COLO668 (cell line): ENCODE measurements around the gene BCAS3.
"Not testable (repeated sequence)": the region's sequence is repeated elsewhere in the genome, so short reads cannot be mapped to it uniquely, and the experiment has no call there.

Experiments used
- DNase-seq: peaks from one replicate; lab custom pipeline; 2025; ENCODE audit not compliant: unreplicated experiment; lab: John Stamatoyannopoulos, UW

Gene BCAS3

GRCh38 chr17:60920107-60920506 lies 242.5 kb downstream of the BCAS3 start:
- no peak for DNase-seq

GRCh38 chr17:60923000-60923399 lies 245.3 kb downstream of the BCAS3 start:
- no peak for DNase-seq

GRCh38 chr17:60926466-60927183 lies 249.0 kb downstream of the BCAS3 start:
- no peak for DNase-seq

GRCh38 chr17:60933739-60934138 lies 256.1 kb downstream of the BCAS3 start:
- no peak for DNase-seq

GRCh38 chr17:60934723-60935122 lies 257.1 kb downstream of the BCAS3 start:
- no peak for DNase-seq

GRCh38 chr17:60935991-60936390 lies 258.3 kb downstream of the BCAS3 start:
- DNase-seq = not testable (repeated sequence)

- no peak for DNase-seq
Measured at GRCh38 chr17:60939318-60939717, 261.7 kb downstream of the BCAS3 start.

- DNase-seq = no peak
Measured at GRCh38 chr17:60941028-60941427, 263.4 kb downstream of the BCAS3 start.

- no peak for DNase-seq
Measured at GRCh38 chr17:60941571-60941970, 263.9 kb downstream of the BCAS3 start.

GRCh38 chr17:60944751-60945150 lies 267.1 kb downstream of the BCAS3 start:
- no peak for DNase-seq

GRCh38 chr17:60947100-60947499 lies 269.4 kb downstream of the BCAS3 start:
- DNase-seq = no peak

- DNase-seq = no peak
Measured at GRCh38 chr17:60947543-60947942, 269.9 kb downstream of the BCAS3 start.

- DNase-seq = no peak
Measured at GRCh38 chr17:60952747-60953146, 275.1 kb downstream of the BCAS3 start.

- no peak for DNase-seq
Measured at GRCh38 chr17:60959011-60959410, 281.4 kb downstream of the BCAS3 start.

- no peak for DNase-seq
Measured at GRCh38 chr17:60959696-60960095, 282.0 kb downstream of the BCAS3 start.

GRCh38 chr17:60960398-60961065 lies 282.9 kb downstream of the BCAS3 start:
- no peak for DNase-seq

GRCh38 chr17:60964160-60964559 lies 286.5 kb downstream of the BCAS3 start:
- DNase-seq = no peak

GRCh38 chr17:60968266-60968665 lies 290.6 kb downstream of the BCAS3 start:
- no peak for DNase-seq

- DNase-seq = no peak
Measured at GRCh38 chr17:60969500-60970037, 291.9 kb downstream of the BCAS3 start.

- no peak for DNase-seq
Measured at GRCh38 chr17:60970741-60971140, 293.1 kb downstream of the BCAS3 start.

GRCh38 chr17:60971515-60972369 lies 294.1 kb downstream of the BCAS3 start:
- DNase-seq = peak; percentile 5
